Astrocyte of the cerebellum (primary cell): ENCODE measurements around the gene UBE2O.
A peak's percentile ranks its signal among the peaks of the same experiment; 100 is the strongest.

Experiments used
- DNase-seq: peaks from one replicate; pipeline ENCODE4 v3.0.0-alpha.2; 2011; ENCODE audit warnings: low read depth
- H3K4me3 ChIP-seq: 2 replicates; pipeline ENCODE4 v1.5.1; 2011; ENCODE audit warnings: mild to moderate bottlenecking, low read depth, low read length, moderate library complexity
- CTCF ChIP-seq: IDR thresholded peaks from 2 replicates; pipeline ENCODE4 v1.5.1; 2012; ENCODE audit warnings: low read length, low read depth, moderate library complexity, mild to moderate bottlenecking; ENCODE audit errors: missing control alignments
- in situ Hi-C: cut with HindIII; loops from 2 replicates; pipeline ENCODE4 v1.10.0; 2017; ENCODE audit warnings: low sequenced_read_pairs

Gene UBE2O

GRCh38 chr17:76452660-76453430 lies at the start of gene UBE2O:
Gene UBE2O, minus strand, starts transcription at chr17:76453152. Its CDS starts 11 bp downstream, at chr17:76453141.
- H3K4me3 ChIP-seq: peak within 1 kb of the TSS; percentile 80
- in situ Hi-C loops: loop anchor here (25.0 kb wide), 1 partner anchor 184 kb away; the partner anchor contains the start of gene ST6GALNAC1
- peak; percentile 42 for TF ChIP-seq CTCF
- peak; percentile 47 for DNase-seq

- DNase-seq: no peak
- in situ Hi-C loops: no loop called here
- H3K4me3 ChIP-seq: peak overlapping the region; percentile 54
- TF ChIP-seq CTCF: no peak
Observed at GRCh38 chr17:76501827-76502307, 48.9 kb upstream of the UBE2O start.

DNA sequence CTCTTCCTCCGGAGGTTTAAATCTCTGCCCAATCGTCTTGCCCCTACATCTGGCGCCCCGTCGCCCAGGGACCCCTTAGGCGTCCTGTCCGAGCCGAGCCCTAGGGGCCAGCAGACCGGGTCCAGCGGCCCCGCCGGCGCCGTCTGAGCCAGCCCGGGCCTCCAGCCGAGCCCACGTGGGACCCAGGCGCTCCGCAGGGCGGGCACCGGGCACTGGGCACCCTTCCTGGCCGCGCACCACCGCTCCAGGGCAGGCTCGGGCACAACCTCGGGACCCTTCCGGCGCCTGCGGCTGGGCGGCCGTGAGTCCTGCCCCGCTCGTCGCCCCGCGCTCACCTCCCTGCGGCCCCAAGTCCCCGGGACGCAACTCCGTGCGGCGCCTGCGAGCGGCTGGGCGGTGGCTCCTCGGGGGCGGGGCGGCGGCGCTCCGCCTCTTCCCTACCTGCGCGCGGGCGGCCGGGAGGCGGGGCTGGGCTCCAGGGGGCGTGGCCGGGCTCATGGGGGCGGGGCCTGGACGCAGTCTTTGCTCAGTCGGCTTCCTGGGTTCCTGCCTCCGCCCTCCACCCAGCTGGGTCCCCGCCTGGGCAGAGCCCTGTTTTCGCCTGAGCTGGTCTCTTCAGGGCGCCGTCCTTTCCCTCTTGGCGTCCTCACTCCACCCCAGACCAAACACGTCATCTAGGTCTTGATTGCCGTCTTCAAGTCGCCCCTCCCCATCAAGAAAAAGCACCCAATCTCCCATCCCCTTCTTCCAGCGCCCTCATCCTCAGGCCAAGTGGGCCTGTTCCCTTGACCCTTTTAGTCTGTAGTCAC lies 48.3 kb upstream of the UBE2O start, which contains the start of gene RHBDF2:
Gene RHBDF2, minus strand, starts transcription at position 406 of the 809 bp plus-strand sequence. CDS start 19,899 bp downstream, outside the sequence.
- in situ Hi-C loops: no loop called here
- DNase-seq: no peak
- H3K4me3 ChIP-seq: peak within 1 kb of the TSS; percentile 54
- TF ChIP-seq CTCF: no peak

DNA sequence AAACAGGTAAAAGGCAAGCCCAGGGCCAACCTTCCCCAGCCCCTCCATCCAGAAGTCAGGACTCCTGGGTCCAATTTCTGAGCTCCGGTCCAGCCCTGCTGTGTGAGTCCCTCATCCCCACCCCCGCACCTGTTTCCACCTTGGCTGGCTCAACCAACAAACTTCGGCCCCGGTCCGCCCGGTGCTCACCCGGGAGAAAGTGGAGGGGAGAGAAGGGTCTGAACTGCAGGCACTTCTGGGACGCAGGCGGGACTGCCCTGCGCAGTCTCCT lies 47.7 kb upstream of the UBE2O start:
- H3K4me3 ChIP-seq: peak overlapping the region; percentile 54
- DNase-seq: no peak
- TF ChIP-seq CTCF: no peak
- in situ Hi-C loops: no loop called here

- H3K4me3 ChIP-seq: peak overlapping the region; percentile 54
- in situ Hi-C loops: no loop called here
- DNase-seq: no peak
- TF ChIP-seq CTCF: no peak
Observed at GRCh38 chr17:76500074-76500746, 47.3 kb upstream of the UBE2O start.

DNA sequence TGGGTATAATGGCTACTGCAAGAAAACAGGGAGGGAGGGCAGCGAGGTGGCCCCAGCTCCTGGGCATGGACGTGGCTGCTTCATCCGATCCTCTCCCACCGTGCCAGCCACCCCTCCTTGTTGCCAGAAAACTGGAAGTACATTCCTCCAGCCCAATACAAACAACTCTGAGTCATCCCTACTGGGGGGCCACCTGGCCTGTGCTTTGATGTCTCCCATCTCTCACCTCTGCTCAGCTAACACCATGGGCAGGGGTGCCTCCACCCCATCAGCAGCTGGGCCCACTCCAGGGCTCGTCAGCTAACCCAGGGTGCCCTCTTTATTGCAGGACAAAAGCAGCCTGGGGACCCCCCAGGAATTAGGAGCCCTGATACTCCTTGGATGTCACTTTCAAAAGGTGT lies 46.3 kb upstream of the UBE2O start:
- H3K4me3 ChIP-seq: no peak overlapping the region
- in situ Hi-C loops: no loop called here
- no peak for TF ChIP-seq CTCF
- DNase-seq: no peak
